ENCODE measurements around the gene PDSS2. TPM values are rescaled to one million over a fixed set of nuclear protein-coding genes. Genes with fewer than 3 reads are reported as not detected.
A peak's percentile ranks its signal among the peaks of the same experiment; 100 is the strongest.

Gene PDSS2
- total RNA-seq, 1 experiment from 2014 or later, result 12.1 TPM

DNA sequence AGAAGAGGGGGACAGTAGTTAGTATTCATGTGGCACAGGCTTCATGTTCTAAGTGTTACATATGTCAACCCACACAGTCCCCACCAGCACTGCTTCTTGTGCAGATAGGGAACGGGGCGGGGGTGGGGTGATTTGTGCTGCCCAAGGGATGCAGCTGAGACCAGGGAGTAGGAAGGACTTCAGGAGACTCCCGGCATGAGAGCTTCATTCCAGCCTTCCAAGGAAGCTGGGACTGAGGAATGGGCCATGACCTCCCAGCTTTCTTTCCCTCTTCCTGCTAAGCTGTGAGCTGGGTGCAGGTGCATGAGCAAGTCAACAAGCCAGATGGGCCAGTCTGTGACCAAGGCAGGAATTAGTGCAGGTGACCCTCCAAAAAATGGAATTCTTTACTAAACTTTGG, 353.2 kb downstream of the PDSS2 start:
- H4K91ac ChIP-seq (ENCODE audit: insufficient read length, low read depth, low read length), result no peak overlapping the region
- H3K79me1 ChIP-seq (ENCODE audit: insufficient read depth, low read depth, low read length, poor library complexity, severe bottlenecking), result peaks cover 2% of the 10 kb centered on the region
- H3K9ac ChIP-seq (ENCODE audit: extremely low read depth, insufficient read length, low read length), result no peak overlapping the region
- no peak overlapping the region for H3K14ac ChIP-seq (ENCODE audit: insufficient read depth, low read length)
- no peak overlapping the region for H3K18ac ChIP-seq (ENCODE audit: insufficient read length, low read depth, low read length)
- H3K27me3 ChIP-seq (ENCODE audit: insufficient read depth, low read length), result no peaks in the 10 kb centered on the region
- H4K8ac ChIP-seq (replicated peaks; ENCODE audit: insufficient read length, low read depth, low read length), result no peak overlapping the region
- no peaks in the 10 kb centered on the region for H4K20me1 ChIP-seq (ENCODE audit: control insufficient read depth, insufficient read depth, insufficient read length)
- peaks cover 1% of the 10 kb centered on the region; the same call in 1 of the 2 replicates for H3K79me2 ChIP-seq (ENCODE audit: insufficient read depth, low read length)
- no CpG with 5 or more reads among the region's 3 CpGs for WGBS (ENCODE audit: extremely low coverage, insufficient read length, low lambda C conversion rate)
- H2BK5ac ChIP-seq (ENCODE audit: insufficient read length, low read length), result no peak overlapping the region
- peak overlapping the region; percentile 58 for H3K27ac ChIP-seq (ENCODE audit: insufficient read length, low read depth, low read length)
- no peak overlapping the region for H3K4ac ChIP-seq (ENCODE audit: low read depth, low read length)
- no peak overlapping the region for H2BK12ac ChIP-seq (ENCODE audit: insufficient read length, low read depth, low read length)
- TF ChIP-seq, protein P1, sequence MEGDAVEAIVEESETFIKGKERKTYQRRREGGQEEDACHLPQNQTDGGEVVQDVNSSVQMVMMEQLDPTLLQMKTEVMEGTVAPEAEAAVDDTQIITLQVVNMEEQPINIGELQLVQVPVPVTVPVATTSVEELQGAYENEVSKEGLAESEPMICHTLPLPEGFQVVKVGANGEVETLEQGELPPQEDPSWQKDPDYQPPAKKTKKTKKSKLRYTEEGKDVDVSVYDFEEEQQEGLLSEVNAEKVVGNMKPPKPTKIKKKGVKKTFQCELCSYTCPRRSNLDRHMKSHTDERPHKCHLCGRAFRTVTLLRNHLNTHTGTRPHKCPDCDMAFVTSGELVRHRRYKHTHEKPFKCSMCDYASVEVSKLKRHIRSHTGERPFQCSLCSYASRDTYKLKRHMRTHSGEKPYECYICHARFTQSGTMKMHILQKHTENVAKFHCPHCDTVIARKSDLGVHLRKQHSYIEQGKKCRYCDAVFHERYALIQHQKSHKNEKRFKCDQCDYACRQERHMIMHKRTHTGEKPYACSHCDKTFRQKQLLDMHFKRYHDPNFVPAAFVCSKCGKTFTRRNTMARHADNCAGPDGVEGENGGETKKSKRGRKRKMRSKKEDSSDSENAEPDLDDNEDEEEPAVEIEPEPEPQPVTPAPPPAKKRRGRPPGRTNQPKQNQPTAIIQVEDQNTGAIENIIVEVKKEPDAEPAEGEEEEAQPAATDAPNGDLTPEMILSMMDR (conservative IDR thresholded peaks at IDR 0.05), result no peak
- no peak overlapping the region for H3K23ac ChIP-seq (ENCODE audit: insufficient read length, low read depth, low read length)
- H3K4me1 ChIP-seq (ENCODE audit: insufficient read depth, low read length), result peaks cover 20% of the 10 kb centered on the region
- peaks cover 50 to 54% of the 10 kb centered on the region in 2 experiments for H3K4me1 Mint-ChIP-seq
- no peak overlapping the region for H2BK20ac ChIP-seq (ENCODE audit: low read depth, low read length, poor library complexity, severe bottlenecking)
- no peak overlapping the region for H2BK15ac ChIP-seq (ENCODE audit: low read depth, low read length)
- no peaks in the 10 kb centered on the region for H3K23me2 ChIP-seq (ENCODE audit: insufficient read length, low read depth, low read length, poor library complexity, severe bottlenecking)
- H4K5ac ChIP-seq (ENCODE audit: insufficient read length, low read depth, low read length), result no peak overlapping the region
- peak overlapping the region in 1 of 2 experiments; percentile 45; a peak in 2 of 5 replicates for H3K4me3 Mint-ChIP-seq
- H3T11ph ChIP-seq (ENCODE audit: low read length), result no peak overlapping the region
- H3K36me3 Mint-ChIP-seq (ENCODE audit: insufficient read depth in 1 of 3, low read depth in 3 of 3), result peaks cover 0 to 22% (median 9%) of the 10 kb centered on the region in 3 experiments; a peak in 4 of 7 replicates
- H3K56ac ChIP-seq (ENCODE audit: insufficient read length, low read depth, low read length), result no peak overlapping the region
- H3K9me3 Mint-ChIP-seq, result no peaks in the 10 kb centered on the region
- no peaks in the 10 kb centered on the region for H3K27me3 Mint-ChIP-seq (ENCODE audit: low read depth)
- no peak overlapping the region for H2BK120ac ChIP-seq (ENCODE audit: low read depth, low read length, poor library complexity, severe bottlenecking)
- no peaks in the 10 kb centered on the region for H3K9me3 ChIP-seq (ENCODE audit: control insufficient read depth, low read depth, low read length)
- peak overlapping the region; percentile 92 to 96 (median 93) for H3K27ac Mint-ChIP-seq
- DNase-seq, result peak; percentile 66
- no peak overlapping the region for H3K4me2 ChIP-seq (ENCODE audit: insufficient read depth, insufficient read length, low read length)
- no peak overlapping the region for H2AFZ ChIP-seq (ENCODE audit: low read length)
- no peak overlapping the region for H2AK5ac ChIP-seq (ENCODE audit: insufficient read length, low read length)
